ENCODE data around the gene ITGB1.

- TF ChIP-seq POLR2A (IDR thresholded peaks at IDR 0.05) (no peak), CTCF (IDR thresholded peaks at IDR 0.05) (no peak)
These were observed 15.9 kb downstream of the ITGB1 start for GRCh38 chr10:32942081-32942480.
